GM21737 (cell line): ENCODE data around the gene MMEL1.
A peak's percentile ranks its signal among the peaks of the same experiment; 100 is the strongest.
"Not testable (repeated sequence)": the region's sequence is repeated elsewhere in the genome, so short reads cannot be mapped to it uniquely, and the experiment has no call there.

Experiments
- ATAC-seq: cut with Tn5 transposase; IDR thresholded peaks from one replicate; pipeline ENCODE4 v1.9.1; 2021; ENCODE audit warnings: mild to moderate bottlenecking, moderate library complexity; ENCODE audit not compliant: unreplicated experiment

MMEL1 gene

DNA sequence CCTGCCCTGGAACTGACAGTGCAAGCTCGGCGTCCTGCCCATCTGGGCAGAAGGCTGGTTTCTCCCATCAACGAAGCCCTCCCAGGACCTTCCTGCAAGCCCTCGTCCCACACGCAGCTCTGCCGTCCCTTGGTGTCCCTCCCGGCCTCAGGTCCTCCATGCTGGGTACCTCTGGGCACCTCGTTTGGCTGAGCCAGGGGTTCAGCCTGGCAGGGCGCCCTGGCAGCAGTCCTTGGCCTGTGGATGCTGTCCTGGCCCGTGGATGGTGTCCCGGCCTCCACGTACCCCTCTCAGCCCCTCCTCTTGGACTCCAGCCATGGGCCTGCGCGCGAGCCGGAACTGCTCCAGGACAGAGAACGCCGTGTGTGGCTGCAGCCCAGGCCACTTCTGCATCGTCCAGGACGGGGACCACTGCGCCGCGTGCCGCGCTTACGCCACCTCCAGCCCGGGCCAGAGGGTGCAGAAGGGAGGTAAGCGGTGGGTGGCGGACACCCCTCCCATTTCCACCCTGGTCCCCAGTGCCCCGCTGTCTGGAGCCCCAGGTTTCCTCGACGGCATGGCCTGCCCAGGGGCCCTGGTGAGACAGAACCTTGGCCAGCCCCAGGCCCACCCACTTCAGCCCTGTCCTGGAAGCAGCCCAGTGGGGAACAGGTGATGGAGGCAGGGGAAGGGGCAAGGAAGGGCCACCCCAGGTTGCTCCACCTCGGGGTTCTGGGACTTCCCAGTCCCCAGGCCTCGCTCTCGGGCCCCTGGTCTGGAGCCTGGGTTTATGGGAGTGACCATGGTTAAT, 73.1 kb downstream of the MMEL1 start:
- no peak for ATAC-seq

GRCh38 chr1:2558861-2559260, 74.0 kb downstream of the MMEL1 start:
- ATAC-seq, result no peak

- no peak for ATAC-seq
Measured at GRCh38 chr1:2558420-2558819, 74.4 kb downstream of the MMEL1 start.

DNA sequence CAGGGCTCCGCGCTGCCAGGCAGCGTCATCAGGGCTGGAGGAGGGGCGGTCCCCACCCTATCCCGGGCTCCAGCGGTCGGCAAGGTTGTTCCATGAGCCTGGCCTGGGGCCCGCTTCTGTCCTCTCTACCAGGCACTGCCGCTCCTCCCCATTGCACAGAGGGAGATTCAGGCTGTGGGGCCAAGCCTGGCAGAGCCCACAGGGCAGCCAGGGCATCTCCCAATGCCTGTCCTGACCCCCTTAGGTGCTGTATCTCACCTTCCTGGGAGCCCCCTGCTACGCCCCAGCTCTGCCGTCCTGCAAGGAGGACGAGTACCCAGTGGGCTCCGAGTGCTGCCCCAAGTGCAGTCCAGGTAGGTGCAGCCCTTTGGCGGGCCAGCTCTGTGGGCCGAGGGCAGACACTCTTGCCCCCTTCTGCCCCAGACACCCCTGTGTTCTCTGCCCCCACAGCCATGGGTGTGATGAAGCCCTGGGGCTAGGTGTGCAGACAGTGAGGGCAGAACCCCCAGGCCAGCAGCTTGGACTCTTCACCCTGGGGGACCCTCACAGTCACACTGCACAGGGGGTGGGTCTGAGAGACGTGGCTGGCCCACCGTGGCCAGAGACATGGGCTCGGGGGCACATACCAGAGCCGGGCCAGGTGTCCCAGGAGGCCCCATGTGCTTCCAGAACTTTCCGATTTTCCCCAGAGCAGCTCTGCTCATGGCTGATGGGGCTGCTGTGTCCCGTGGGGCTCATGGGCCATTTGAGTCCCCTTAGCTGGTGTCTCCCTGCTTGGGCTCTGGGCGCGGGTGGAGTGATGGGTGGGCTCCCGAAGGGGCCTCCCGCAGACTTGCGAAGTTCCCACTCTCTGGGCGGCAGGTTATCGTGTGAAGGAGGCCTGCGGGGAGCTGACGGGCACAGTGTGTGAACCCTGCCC, 75.1 kb downstream of the MMEL1 start:
- no peak for ATAC-seq

GRCh38 chr1:2556678-2557481, 75.9 kb downstream of the MMEL1 start:
- no peak for ATAC-seq

DNA sequence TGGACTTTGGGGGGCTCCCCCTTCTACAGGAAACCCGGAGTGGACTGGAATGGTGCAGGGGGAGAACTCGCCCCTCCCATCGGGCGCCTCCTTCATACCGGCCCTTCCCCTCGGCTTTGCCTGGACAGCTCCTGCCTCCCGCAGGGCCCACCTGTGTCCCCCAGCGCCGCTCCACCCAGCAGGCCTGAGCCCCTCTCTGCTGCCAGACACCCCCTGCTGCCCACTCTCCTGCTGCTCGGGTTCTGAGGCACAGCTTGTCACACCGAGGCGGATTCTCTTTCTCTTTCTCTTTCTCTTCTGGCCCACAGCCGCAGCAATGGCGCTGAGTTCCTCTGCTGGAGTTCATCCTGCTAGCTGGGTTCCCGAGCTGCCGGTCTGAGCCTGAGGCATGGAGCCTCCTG, 76.5 kb downstream of the MMEL1 start, which contains the start of gene TNFRSF14:
Gene TNFRSF14, plus strand, starts transcription at position 95 of the 401 bp plus-strand sequence. Its CDS starts 294 bp downstream, at position 389.
- ATAC-seq, result peak; percentile 19

DNA sequence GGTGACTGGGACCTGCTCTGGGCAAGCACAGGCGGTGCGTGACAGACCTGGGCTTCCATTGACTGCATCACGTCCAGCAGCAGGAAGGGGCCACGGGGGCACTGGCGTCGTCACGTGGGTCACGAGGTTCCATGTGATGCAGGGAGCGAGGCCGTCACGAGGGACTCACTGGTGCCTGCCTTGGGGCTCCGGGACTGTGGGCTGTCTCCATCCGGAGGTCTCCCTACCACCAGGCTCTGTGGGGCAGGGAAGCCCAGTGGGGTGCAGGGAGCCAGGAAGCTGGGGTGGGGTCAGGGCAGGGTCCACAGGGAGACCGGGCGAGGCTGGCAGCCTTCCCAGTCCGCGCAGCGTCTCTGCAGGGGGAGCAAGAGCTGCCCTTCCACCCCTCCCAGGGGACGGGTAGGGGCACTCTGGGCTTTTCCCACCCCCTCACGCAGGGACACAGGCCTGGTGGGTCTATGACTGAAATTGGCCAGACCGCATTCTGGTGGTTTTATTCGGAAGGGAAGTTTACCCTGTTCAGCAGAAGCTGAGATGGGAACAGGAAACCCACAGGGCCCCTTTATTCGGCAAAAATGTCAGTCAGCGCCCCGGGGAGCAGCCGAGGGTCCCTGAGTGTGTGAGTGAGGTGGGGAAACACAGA, 77.1 kb downstream of the MMEL1 start:
- peak; percentile 34 for ATAC-seq

GRCh38 chr1:2554621-2555387, 78.0 kb downstream of the MMEL1 start:
- ATAC-seq, result no peak

DNA sequence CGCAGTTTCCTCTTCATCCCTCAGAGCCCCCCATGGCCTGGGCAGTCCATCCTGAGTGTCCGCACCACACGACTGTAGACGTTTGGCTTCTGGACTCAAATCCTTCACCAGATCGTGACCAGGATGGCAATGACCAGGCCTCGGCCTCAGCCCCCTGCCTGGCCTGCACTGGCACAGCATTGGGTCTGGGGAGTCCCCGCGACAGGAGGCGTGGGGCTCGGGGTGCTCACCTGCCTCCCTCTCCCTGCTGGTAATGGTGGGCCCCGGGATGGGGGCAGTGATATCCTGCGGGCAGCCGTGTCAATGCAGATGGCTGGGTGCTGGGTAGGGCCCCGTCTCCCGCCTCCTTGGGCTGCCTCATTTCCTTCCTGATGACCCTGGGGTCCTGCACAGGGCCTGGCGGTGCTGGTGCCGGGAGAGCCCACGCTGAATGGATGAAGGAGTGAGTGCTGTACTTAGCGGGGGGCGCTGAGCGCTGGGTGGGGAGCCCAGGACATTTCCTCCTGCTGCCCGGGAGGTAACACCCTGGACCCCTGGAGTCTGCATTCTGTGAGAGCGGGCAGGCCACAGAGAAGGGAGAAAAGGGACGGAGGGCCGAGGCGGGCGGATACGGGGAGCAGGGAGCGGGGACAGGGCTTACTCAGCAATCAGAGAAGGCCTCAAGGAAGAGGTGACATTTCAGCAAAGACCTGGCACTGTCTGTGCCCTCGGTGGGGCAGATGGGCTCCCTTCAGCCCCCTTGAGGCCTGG, 78.8 kb downstream of the MMEL1 start:
- no peak for ATAC-seq

GRCh38 chr1:2553076-2553475, 79.7 kb downstream of the MMEL1 start:
- ATAC-seq, result not testable (repeated sequence)

GRCh38 chr1:2552189-2552588, 80.6 kb downstream of the MMEL1 start:
- ATAC-seq, result no peak

- not testable (repeated sequence) for ATAC-seq
Measured at GRCh38 chr1:2551544-2551943, 81.3 kb downstream of the MMEL1 start.

DNA sequence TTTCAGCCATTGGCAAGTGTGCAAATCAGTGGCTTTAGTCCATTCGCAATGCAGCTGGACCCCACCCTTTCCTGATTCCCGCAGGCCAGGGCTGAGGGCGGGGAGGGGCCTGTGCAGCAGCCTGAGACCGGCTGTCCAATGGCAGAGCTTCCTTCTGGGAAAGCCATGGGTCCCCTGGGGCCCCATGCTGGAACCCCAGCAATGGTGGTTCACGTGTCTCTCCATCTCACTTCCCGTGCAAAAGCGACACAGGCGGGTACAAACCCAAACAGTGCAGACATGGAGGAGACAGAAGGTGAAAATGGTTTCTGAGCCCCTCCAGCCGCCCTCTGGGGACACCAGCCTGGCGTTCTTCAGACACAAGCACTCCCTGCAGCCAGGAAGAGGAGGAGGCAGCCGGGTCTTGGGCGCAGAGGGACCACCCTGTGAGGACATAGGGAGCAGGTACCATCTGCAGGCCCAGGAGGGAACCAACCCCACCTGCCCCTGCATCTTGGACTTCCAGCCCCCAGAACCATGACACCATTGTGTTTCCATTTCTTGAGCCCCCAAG, 82.4 kb downstream of the MMEL1 start:
- not testable (repeated sequence) for ATAC-seq

- ATAC-seq, result not testable (repeated sequence)
Measured at GRCh38 chr1:2549367-2550029, 83.3 kb downstream of the MMEL1 start.

DNA sequence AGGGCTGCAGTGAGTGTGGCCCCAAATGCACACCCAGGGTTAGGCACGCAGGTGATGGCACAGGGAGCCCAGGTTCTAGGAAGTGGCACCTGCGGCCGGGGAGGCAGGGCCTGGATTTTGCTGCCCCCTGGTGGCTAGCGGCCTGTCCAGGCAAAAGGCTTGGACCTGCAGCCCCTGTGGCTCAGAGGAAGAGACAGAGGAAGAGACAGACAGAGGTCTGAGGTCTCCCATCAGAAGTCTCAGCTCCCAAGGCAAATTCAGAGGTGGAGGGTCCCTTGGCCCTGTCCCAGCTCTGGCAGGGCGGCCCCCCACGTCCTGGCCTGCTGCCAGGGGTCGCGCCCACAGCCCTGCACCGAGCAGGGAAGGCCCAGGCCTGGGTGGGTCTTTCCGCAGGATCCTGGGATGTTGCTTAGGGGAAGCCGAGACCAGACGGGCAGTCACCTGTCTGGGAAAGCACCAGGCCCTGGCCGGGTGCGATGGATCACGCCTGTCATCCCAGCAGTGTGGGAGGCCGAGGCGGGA, 84.7 kb downstream of the MMEL1 start:
- peak; percentile 13 for ATAC-seq

DNA sequence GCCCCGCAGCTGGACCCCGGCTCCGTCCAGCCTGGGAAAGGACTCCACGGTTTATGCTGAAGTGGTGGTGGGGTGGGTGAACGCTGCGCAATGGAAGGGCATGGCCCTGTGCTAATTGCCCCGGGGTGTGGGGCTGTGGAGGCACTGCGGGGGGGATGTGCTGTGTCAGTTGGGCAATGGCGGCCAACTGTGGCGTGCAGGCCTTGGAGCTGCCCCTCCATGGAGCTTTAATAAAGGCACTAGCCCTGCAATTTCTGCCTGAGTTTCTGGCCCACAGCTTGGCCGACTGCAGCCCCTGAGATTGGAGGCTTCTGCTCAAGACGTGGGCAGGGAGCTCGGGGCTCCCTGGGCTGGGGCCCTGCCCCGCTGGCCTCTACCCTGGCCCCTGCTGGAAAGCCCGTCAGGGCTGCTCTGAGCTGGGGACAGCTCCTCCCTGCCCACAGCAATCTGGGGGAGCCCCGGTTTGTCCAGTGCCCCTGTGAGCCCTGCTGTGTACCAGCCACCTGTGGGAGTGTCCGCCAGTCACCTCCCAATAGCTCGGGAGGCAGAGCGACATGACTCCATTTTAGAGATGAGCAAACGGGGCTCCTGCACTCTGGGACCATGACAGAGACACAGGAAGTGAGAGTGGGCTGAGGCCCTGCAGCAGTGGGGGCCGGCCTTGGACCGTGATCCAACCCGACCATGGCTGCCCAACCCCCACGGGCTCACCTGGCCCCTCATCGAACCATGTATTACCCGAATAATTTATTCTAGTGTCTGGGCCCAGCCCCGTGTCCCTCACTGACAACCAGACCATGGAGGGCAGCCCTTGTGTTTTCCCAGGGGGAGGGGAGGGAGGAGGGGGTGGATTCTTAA, 85.4 kb downstream of the MMEL1 start:
- ATAC-seq, result no peak
